Hepatocyte (in vitro differentiated cells): ENCODE measurements around the gene LRRTM1. TPM values are rescaled to one million over a fixed set of nuclear protein-coding genes. Genes with fewer than 3 reads are reported as not detected.
A peak's percentile ranks its signal among the peaks of the same experiment; 100 is the strongest.

ENCODE experiments used
- DNase-seq: peaks from one replicate; pipeline ENCODE4 v3.0.0-alpha.2; 2016; ENCODE audit warnings: low spot score
- H2AFZ ChIP-seq: fragments of 200-600 bp; sonication (generic); 2 replicates; pipeline ENCODE4 v1.6.0; 2016; ENCODE audit warnings: antibody characterized with exemption, mild to moderate bottlenecking
- H3K27ac ChIP-seq: fragments of 200-600 bp; sonication (generic); 2 replicates; pipeline ENCODE4 v1.5.1; 2016; ENCODE audit warnings: mild to moderate bottlenecking
- H3K27me3 ChIP-seq: fragments of 200-600 bp; sonication (generic); 2 replicates; pipeline ENCODE4 v1.6.1; 2016
- H3K36me3 ChIP-seq: fragments of 200-600 bp; sonication (generic); replicated peaks from 2 replicates; pipeline ENCODE4 v1.5.1; 2016; ENCODE audit warnings: low read depth; ENCODE audit not compliant: insufficient read depth
- H3K4me1 ChIP-seq: fragments of 200-600 bp; sonication (generic); 2 replicates; pipeline ENCODE4 v1.5.1; 2016; ENCODE audit warnings: mild to moderate bottlenecking, moderate library complexity; ENCODE audit not compliant: insufficient read depth
- H3K4me2 ChIP-seq: fragments of 200-600 bp; sonication (generic); 2 replicates; pipeline ENCODE4 v1.6.0; 2016
- H3K4me3 ChIP-seq: fragments of 200-600 bp; sonication (generic); 2 replicates; pipeline ENCODE4 v1.5.1; 2016; ENCODE audit warnings: mild to moderate bottlenecking
- H3K79me2 ChIP-seq: fragments of 200-600 bp; sonication (generic); 2 replicates; pipeline ENCODE4 v1.6.0; 2017; ENCODE audit warnings: mild to moderate bottlenecking
- H3K9me2 ChIP-seq: fragments of 200-600 bp; sonication (generic); replicated peaks from 2 replicates; pipeline ENCODE4 v1.6.0; 2017; ENCODE audit warnings: mild to moderate bottlenecking; ENCODE audit not compliant: insufficient read depth
- H3K9me3 ChIP-seq: fragments of 200-600 bp; sonication (generic); 2 replicates; pipeline ENCODE4 v1.5.1; 2016; ENCODE audit warnings: low read depth, mild to moderate bottlenecking
- H4K20me1 ChIP-seq: fragments of 200-600 bp; sonication (generic); 2 replicates; pipeline ENCODE4 v1.6.0; 2016; ENCODE audit warnings: mild to moderate bottlenecking; ENCODE audit not compliant: insufficient read depth, poor library complexity, severe bottlenecking
- EZH2 ChIP-seq: fragments of 200-600 bp; sonication (generic); IDR thresholded peaks from 2 replicates; pipeline ENCODE4 v1.6.1; 2016; ENCODE audit warnings: antibody characterized with exemption, mild to moderate bottlenecking, borderline replicate concordance
- EZH2phosphoT487 ChIP-seq: fragments of 200-600 bp; sonication (generic); IDR thresholded peaks from one replicate; pipeline ENCODE4 v1.6.1; 2018; ENCODE audit warnings: antibody characterized with exemption, mild to moderate bottlenecking, low read depth, moderate library complexity; ENCODE audit not compliant: unreplicated experiment, severe bottlenecking
- WGBS: methylation state at CpG from one replicate; pipeline ENCODE4 v1.1.6; 2016; ENCODE audit warnings: low lambda C conversion rate; ENCODE audit errors: missing lambda C conversion rate; 5-methylcytosine and 5-hydroxymethylcytosine counted together
- polyA plus RNA-seq: library from polyadenylated mRNA; unstranded; fragments of >200 nt; fragmentation: Nextera tagmentation; extraction: Ambion mirVana; gene quantifications from 2 replicates; pipeline ENCODE4 v1.2.1, GENCODE V29; 2016
- total RNA-seq: library from RNA; depleted of rRNA; stranded (reverse); fragments of >200 nt; gene quantifications from 2 replicates; pipeline ENCODE4 v1.2.3, GENCODE V29; 2014
- TF ChIP-seq, protein P1 (sequence below): fragments of 200-600 bp; sonication (generic); IDR thresholded peaks from 2 replicates; pipeline ENCODE4 v1.5.1; 2016; ENCODE audit warnings: antibody characterized with exemption, mild to moderate bottlenecking; ENCODE audit not compliant: poor library complexity

The LRRTM1 gene
- total and polyA plus RNA-seq, 2 experiments from 2014 or later = 1.3 to 2.7 TPM

GRCh38 chr2:80312282-80312839, 7.8 kb upstream of the LRRTM1 start:
- H3K27ac ChIP-seq = no peak overlapping the region
- H4K20me1 ChIP-seq = no peaks in the 10 kb centered on the region
- no peak for TF ChIP-seq EZH2phosphoT487
- TF ChIP-seq EZH2 = no peak
- TF ChIP-seq, protein P1, sequence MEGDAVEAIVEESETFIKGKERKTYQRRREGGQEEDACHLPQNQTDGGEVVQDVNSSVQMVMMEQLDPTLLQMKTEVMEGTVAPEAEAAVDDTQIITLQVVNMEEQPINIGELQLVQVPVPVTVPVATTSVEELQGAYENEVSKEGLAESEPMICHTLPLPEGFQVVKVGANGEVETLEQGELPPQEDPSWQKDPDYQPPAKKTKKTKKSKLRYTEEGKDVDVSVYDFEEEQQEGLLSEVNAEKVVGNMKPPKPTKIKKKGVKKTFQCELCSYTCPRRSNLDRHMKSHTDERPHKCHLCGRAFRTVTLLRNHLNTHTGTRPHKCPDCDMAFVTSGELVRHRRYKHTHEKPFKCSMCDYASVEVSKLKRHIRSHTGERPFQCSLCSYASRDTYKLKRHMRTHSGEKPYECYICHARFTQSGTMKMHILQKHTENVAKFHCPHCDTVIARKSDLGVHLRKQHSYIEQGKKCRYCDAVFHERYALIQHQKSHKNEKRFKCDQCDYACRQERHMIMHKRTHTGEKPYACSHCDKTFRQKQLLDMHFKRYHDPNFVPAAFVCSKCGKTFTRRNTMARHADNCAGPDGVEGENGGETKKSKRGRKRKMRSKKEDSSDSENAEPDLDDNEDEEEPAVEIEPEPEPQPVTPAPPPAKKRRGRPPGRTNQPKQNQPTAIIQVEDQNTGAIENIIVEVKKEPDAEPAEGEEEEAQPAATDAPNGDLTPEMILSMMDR = no peak
- no peak overlapping the region for H3K4me2 ChIP-seq
- no peaks in the 10 kb centered on the region for H3K36me3 ChIP-seq
- peaks cover 5% of the 10 kb centered on the region for H3K27me3 ChIP-seq
- no peaks in the 10 kb centered on the region for H3K9me3 ChIP-seq
- H3K79me2 ChIP-seq = no peaks in the 10 kb centered on the region
- DNase-seq = no peak
- no peaks in the 10 kb centered on the region for H3K9me2 ChIP-seq
- H2AFZ ChIP-seq = no peak overlapping the region
- no peaks in the 10 kb centered on the region for H3K4me1 ChIP-seq
- no peak overlapping the region for H3K4me3 ChIP-seq
- 82% methylated on average over 5 of the region's 5 CpGs for WGBS

- TF ChIP-seq EZH2phosphoT487 (no peak), EZH2 (no peak)
- TF ChIP-seq, protein P1 = no peak
- no peak overlapping the region for H3K4me2 ChIP-seq
- no peaks in the 10 kb centered on the region for H3K36me3 ChIP-seq
- H3K79me2 ChIP-seq = no peaks in the 10 kb centered on the region
- no peak for DNase-seq
- H3K4me1 ChIP-seq = no peaks in the 10 kb centered on the region
- H4K20me1 ChIP-seq = no peaks in the 10 kb centered on the region
- WGBS = 53% methylated on average over 3 of the region's 3 CpGs
- H3K27me3 ChIP-seq = peaks cover 11% of the 10 kb centered on the region
- no peak overlapping the region for H2AFZ ChIP-seq
- H3K9me3 ChIP-seq = no peaks in the 10 kb centered on the region
- no peak overlapping the region for H3K4me3 ChIP-seq
- no peaks in the 10 kb centered on the region for H3K9me2 ChIP-seq
- H3K27ac ChIP-seq = no peak overlapping the region
Measured at GRCh38 chr2:80311304-80311703, 6.8 kb upstream of the LRRTM1 start.

DNA sequence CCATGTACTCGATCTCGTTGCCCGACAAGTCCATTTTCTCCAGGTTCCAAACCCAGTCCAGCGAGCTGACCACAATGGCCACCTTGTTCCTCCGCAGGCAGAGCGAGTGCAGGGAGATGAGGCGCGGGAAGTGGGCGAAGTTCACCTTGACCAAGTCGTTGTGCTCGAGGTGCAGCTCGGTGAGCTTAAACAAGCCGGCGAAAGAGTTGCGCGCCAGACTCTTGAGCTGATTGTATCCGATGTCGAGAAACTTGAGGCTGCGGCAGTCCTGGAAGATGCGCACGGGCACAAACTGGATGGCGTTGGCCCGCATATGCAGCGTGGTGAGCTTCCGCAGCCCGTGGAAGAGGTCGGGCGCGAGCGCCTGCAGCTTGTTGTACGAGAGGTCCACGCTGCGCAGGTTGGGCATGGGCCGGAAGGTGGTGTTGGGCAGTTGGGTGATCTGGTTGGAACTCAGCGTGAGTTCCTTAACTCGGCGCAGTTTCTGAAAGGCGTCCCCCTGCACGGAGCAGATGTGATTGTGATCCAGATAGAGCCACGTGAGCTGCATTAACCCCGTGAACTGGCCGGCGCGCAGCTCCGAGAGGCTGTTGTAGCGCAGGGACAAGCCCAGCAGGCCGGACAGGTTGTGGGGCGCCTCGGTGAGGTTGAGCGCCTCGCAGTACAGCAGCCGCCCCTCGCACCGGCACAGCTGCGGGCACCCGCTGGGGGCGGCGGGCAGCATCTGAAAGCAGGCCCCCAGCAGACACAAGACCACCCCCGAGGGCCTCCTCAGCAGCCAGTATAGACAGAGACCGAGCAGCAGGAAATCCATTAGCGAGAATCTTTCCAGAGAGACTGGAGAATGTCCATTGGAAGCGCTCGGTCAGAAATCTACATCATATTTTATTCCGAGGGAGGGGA, 1.3 kb downstream of the LRRTM1 start:
- 2% methylated on average over 64 of the region's 64 CpGs for WGBS
- Histone ChIP-seq H3K4me2 (peak overlapping the region; percentile 99), H4K20me1 (no peaks in the 10 kb centered on the region), H3K9me3 (no peaks in the 10 kb centered on the region), H3K36me3 (no peaks in the 10 kb centered on the region), H3K9me2 (no peaks in the 10 kb centered on the region), H2AFZ (peak overlapping the region; percentile 66), H3K4me3 (peak overlapping the region; percentile 79), H3K27ac (no peak overlapping the region), H3K4me1 (peaks cover 21% of the 10 kb centered on the region), H3K79me2 (no peaks in the 10 kb centered on the region), H3K27me3 (peaks cover 84% of the 10 kb centered on the region)
- peak; percentile 21 for DNase-seq
- TF ChIP-seq EZH2phosphoT487 (no peak), EZH2 (no peak)
- TF ChIP-seq, protein P1 = no peak
